A204.1 (cell line): ENCODE data around the gene SAMD15.
"Not testable (repeated sequence)": the region's sequence is repeated elsewhere in the genome, so short reads cannot be mapped to it uniquely, and the experiment has no call there.

Experiments used
- FAIRE-seq: peaks from 2 replicates; lab custom pipeline; 2012; peaks lifted over from hg19 to GRCh38; lab: Jason Lieb, UNC

SAMD15 gene

GRCh38 chr14:77375973-77376770, 1.0 kb upstream of the SAMD15 start:
- no peak for FAIRE-seq

GRCh38 chr14:77377502-77377844, 294 bp downstream of the SAMD15 start:
- no peak for FAIRE-seq

DNA sequence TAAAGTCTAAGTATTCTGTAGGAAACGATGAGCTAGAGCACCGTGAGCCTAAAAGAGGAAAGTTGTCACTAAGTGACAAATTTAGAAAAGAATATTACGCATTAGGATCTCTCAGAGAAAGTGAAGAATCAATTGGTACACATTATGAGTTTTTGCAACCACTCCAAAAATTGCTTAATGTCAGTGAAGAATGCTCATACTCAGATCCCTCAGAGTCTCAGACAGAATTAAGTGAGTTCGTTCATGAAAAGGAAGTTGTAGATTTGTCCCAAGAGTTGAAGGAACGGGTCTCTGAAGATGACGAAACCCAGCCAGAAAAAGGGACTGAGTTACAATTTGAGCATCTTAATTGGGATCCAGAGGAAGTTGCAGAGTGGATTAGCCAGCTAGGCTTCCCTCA, 1.5 kb downstream of the SAMD15 start:
- no peak for FAIRE-seq

DNA sequence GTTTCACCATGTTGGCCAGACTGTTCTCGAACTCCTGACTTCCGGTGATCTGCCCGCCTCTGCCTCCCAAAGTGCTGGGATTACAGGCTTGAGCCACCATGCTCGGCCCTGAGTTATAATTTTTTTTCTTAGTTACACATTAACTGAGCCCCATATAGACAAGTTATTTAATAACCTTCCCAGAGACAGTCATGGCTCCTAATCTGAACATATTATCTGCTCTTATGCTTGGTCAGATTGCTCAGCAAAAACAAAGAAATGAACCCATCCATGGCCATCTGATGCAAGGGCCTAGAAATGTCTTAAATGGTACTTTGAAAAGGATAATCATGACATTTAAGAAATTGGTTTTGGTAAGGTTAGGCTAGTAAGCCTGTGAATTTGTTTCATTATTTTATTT, 13.0 kb downstream of the SAMD15 start:
- FAIRE-seq: no peak

GRCh38 chr14:77400216-77400615, 23.0 kb downstream of the SAMD15 start:
- no peak for FAIRE-seq

- no peak for FAIRE-seq
Observed at GRCh38 chr14:77403768-77404167, 26.6 kb downstream of the SAMD15 start.

- no peak for FAIRE-seq
Observed at GRCh38 chr14:77406086-77406485, 28.9 kb downstream of the SAMD15 start.

GRCh38 chr14:77406718-77407117, 29.5 kb downstream of the SAMD15 start:
- FAIRE-seq: no peak

DNA sequence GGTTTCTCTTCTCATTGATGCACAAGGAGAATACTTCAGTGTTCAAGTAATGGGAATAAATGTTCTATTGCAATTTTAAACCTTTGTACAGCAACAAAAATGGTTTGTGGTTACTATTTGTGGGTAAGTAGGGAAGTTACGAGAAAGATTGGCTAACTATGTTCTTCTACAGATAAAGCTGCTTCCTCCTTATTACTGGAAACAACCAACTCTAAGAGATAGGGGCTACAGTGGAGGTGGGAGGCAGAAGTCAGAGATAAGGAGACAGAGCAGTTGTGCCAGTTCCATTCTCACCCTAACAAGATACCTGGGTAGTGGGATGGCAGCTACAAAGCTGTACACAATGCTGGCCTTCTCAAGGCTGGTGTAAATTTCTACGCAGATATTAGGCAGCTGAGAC, 30.0 kb downstream of the SAMD15 start:
- FAIRE-seq: no peak

DNA sequence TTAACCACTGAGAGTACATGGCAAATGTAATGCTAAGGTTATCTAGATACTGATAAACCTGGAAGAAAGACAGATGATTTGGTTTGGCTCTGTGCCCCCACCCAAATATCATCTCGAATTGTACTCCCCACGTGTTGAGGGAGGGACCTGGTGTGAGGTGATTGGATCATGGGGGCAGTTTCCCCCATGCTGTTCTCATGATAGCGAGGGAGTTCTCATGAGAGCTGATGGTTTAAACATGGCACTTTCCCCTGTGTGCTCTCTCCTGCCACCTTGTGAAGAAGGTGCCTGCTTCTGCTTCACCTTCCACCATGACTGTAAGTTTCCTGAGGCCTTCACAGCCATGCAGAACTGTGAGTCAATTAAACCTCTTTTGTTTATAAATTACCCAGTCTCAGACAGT, 32.0 kb downstream of the SAMD15 start:
- FAIRE-seq: no peak

DNA sequence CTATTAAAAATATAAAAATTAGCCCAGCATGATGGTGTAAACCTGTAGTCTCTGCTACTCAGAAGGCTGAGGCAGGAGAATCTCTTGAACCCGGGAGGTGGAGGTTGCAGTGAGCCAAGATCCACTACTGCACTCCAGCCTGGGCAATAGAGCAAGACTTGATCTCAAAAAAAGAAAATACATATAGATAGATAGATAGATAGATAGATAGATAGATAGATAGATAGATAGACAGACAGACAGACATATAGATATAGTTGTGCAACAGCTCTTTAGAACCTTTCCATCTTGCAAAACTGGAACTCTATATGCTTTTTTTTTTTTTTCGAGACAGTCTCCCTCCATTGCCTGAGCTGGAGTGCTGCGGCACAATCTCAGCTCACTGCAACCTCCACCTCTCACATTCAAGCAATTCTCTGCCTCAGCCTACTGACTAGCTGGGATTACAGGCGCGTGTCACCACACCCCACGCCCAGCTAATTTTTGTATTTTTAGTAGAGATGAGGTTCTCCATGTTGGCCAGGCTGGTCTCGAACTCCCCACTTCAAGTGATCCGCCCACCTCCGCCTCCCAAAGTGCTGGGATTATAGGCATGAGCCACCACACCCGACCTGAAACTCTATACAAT, 38.3 kb downstream of the SAMD15 start:
- FAIRE-seq: not testable (repeated sequence)

GRCh38 chr14:77416098-77416497, 38.9 kb downstream of the SAMD15 start:
- FAIRE-seq: not testable (repeated sequence)

DNA sequence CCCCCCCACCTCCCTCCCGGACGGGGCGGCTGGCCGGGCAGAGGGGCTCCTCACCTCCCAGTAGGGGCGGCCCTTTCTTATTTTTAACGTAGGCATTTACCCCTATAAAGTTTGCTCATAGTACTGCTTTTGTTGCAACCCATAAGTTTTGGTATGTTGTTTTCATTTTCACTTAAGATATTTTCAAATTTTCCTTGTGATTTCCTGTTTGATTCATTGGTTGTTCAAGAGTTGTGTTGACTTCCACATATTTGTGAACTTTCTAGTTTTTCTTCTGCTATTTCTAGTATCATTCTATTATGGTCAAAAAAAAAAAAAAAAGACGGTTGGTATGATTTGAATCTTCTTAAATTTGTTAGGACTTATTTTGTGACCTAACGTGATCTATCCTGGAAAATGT, 39.7 kb downstream of the SAMD15 start:
- no peak for FAIRE-seq

- FAIRE-seq: no peak
Observed at GRCh38 chr14:77421201-77421600, 44.0 kb downstream of the SAMD15 start.

DNA sequence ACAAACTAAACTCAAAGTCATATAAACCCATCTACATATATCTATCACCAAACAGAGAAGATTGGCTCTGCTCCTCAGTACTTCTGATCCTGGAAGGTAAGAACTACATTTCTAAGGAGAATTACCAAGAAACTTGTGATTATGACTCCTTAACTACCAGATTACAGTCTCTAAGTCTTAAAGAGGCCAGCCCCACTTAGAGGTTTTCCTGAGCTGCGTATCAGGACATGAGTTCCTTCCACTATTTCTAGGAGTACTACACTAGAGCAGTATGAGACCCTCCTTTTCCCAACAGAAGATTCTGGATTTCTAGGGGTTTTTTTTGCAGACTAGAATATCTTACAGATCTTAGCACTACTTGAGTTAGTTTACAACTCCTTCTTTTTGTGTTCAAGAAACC, 46.2 kb downstream of the SAMD15 start, which contains the start of gene NOXRED1:
Gene NOXRED1, minus strand, starts transcription at position 101 of the 400 bp plus-strand sequence. CDS start 634 bp downstream, outside the sequence.
- FAIRE-seq: no peak

DNA sequence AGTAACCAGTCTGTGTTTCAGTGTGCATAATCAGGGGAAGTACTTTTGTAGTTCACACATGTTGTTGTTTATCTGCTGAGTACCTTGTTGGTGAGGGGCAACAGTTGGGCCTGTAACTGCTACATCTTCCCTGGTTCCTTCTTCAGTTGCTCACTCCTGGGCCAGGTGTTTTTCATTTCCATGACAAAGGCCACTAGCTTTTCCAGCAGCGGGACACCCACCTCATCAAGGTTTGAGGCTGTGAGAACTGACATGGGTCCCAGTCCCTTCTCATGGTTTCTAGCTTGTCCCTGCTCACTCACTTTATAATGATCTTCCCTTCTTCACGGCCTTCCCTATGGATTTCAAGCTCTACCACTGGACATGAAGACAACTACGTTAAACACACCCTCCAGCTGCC, 47.7 kb downstream of the SAMD15 start:
- no peak for FAIRE-seq

- no peak for FAIRE-seq
Observed at GRCh38 chr14:77426396-77426795, 49.2 kb downstream of the SAMD15 start.

GRCh38 chr14:77436042-77436441, 58.9 kb downstream of the SAMD15 start:
- no peak for FAIRE-seq

GRCh38 chr14:77438596-77438995, 61.4 kb downstream of the SAMD15 start:
- peak; percentile 54 for FAIRE-seq

DNA sequence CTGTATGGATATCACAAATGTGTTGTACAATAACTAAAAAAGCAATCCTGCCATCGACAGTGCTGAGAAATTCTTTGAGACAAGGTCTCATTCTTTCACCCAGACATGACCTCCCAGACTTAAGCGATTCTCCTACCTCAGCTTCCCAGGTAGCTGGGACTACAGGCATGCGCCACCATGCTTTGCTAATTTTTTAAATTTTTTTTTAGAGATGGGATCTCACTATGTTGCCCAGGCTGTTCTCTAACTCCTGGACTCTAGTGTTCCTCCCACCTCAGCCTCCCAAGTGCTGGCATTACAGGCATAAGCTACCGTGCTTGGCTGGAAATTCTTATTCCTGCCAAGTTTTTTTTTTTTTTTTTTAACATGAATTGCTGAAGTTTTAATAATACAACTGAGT, 62.7 kb downstream of the SAMD15 start:
- FAIRE-seq: no peak
